ENCODE measurements around the gene RBL1. TPM values are rescaled to one million over a fixed set of nuclear protein-coding genes. Genes with fewer than 3 reads are reported as not detected.
"Not testable (repeated sequence)": the region's sequence is repeated elsewhere in the genome, so short reads cannot be mapped to it uniquely, and the experiment has no call there.

Gene RBL1
- total RNA-seq, 1 donor from 2014 or later: 4.9 TPM

- intact Hi-C loops (cut with micrococcal nuclease): no loop called here
- no peak for ATAC-seq
- no peak for DNase-seq
These were observed 18.8 kb downstream of the RBL1 start for GRCh38 chr20:37077009-37077408.

- no peak for DNase-seq
- no peak for ATAC-seq
- intact Hi-C loops (cut with micrococcal nuclease): no loop called here
These were observed 19.7 kb downstream of the RBL1 start for GRCh38 chr20:37075932-37076685.

- ATAC-seq (no peak), DNase-seq (no peak)
- intact Hi-C loops (cut with micrococcal nuclease): no loop called here
These were observed 23.3 kb downstream of the RBL1 start for GRCh38 chr20:37072293-37073196.

GRCh38 chr20:37071481-37071911, 24.3 kb downstream of the RBL1 start:
- no peak for ATAC-seq
- intact Hi-C loops (cut with micrococcal nuclease): no loop called here
- DNase-seq: no peak

- intact Hi-C loops (cut with micrococcal nuclease); ATAC-seq; DNase-seq: not testable (repeated sequence)
These were observed 26.2 kb downstream of the RBL1 start for GRCh38 chr20:37069563-37069962.

GRCh38 chr20:37066168-37066567, 29.6 kb downstream of the RBL1 start:
- intact Hi-C loops (cut with micrococcal nuclease): no loop called here
- no peak for DNase-seq
- ATAC-seq: no peak

- intact Hi-C loops (cut with micrococcal nuclease): no loop called here
- DNase-seq (no peak), ATAC-seq (no peak)
These were observed 40.5 kb downstream of the RBL1 start for GRCh38 chr20:37055276-37055675.

GRCh38 chr20:37053230-37053950, 42.4 kb downstream of the RBL1 start:
- intact Hi-C loops (cut with micrococcal nuclease): no loop called here
- DNase-seq (no peak), ATAC-seq (no peak)

GRCh38 chr20:37042986-37043972, 52.5 kb downstream of the RBL1 start:
- ATAC-seq: no peak
- intact Hi-C loops (cut with micrococcal nuclease): no loop called here

GRCh38 chr20:37039366-37039765, 56.4 kb downstream of the RBL1 start:
- ATAC-seq; DNase-seq; intact Hi-C loops (cut with micrococcal nuclease): not testable (repeated sequence)

More at GRCh38 chr20:37042986-37043972, 52.5 kb downstream of the RBL1 start:
- no peak for DNase-seq

GRCh38 chr20:37032077-37032476, 63.7 kb downstream of the RBL1 start:
- ATAC-seq (no peak), DNase-seq (no peak)
- intact Hi-C loops (cut with micrococcal nuclease): no loop called here

- DNase-seq (no peak), ATAC-seq (no peak)
- intact Hi-C loops (cut with micrococcal nuclease): no loop called here
These were observed 75.2 kb downstream of the RBL1 start for GRCh38 chr20:37020636-37021035.

GRCh38 chr20:37012631-37013030, 83.2 kb downstream of the RBL1 start:
- ATAC-seq; intact Hi-C loops (cut with micrococcal nuclease); DNase-seq: not testable (repeated sequence)

- intact Hi-C loops (cut with micrococcal nuclease); ATAC-seq; DNase-seq: not testable (repeated sequence)
These were observed 83.9 kb downstream of the RBL1 start for GRCh38 chr20:37011858-37012257.

GRCh38 chr20:37011147-37011546, 84.7 kb downstream of the RBL1 start:
- no peak for ATAC-seq
- no peak for DNase-seq
- intact Hi-C loops (cut with micrococcal nuclease): no loop called here

- ATAC-seq (peak; percentile 53), DNase-seq (no peak)
- intact Hi-C loops (cut with micrococcal nuclease): no loop called here
These were observed 87.7 kb downstream of the RBL1 start for GRCh38 chr20:37007898-37008649.

GRCh38 chr20:37005062-37005942, 90.5 kb downstream of the RBL1 start:
- intact Hi-C loops (cut with micrococcal nuclease); DNase-seq: not testable (repeated sequence)
- peak; percentile 71 for ATAC-seq

All from left ventricle myocardium superior (tissue), 1 donor.